ENCODE data around the gene IFNA14.
"Not testable (repeated sequence)": the region's sequence is repeated elsewhere in the genome, so short reads cannot be mapped to it uniquely, and the experiment has no call there.

DNA sequence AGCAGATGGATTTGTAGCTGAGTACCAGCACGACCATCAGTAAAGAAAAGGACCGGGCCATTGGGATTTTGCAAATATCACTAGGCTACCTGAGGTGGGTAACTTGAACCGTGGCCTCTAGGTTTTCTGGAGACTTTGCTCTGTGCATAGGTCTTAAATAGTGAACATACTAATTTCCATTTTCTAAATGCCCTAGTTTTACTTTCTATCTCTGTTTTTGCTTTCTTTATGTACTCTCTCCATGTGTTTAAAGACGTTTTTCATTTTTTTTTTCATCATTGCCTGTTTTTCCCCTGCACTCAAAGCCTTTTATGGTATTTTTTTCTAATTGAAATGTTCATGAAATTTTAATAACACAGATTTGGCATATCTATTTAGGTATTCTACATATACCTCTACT lies 37.7 kb downstream of the IFNA14 start, which contains the start of gene IFNA7:
- TF ChIP-seq, protein P1, sequence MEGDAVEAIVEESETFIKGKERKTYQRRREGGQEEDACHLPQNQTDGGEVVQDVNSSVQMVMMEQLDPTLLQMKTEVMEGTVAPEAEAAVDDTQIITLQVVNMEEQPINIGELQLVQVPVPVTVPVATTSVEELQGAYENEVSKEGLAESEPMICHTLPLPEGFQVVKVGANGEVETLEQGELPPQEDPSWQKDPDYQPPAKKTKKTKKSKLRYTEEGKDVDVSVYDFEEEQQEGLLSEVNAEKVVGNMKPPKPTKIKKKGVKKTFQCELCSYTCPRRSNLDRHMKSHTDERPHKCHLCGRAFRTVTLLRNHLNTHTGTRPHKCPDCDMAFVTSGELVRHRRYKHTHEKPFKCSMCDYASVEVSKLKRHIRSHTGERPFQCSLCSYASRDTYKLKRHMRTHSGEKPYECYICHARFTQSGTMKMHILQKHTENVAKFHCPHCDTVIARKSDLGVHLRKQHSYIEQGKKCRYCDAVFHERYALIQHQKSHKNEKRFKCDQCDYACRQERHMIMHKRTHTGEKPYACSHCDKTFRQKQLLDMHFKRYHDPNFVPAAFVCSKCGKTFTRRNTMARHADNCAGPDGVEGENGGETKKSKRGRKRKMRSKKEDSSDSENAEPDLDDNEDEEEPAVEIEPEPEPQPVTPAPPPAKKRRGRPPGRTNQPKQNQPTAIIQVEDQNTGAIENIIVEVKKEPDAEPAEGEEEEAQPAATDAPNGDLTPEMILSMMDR (IDR thresholded peaks at IDR 0.05; ENCODE audit: low read length): not testable (repeated sequence)
- TF ChIP-seq EZH2 (optimal IDR thresholded peaks at IDR 0.05; ENCODE audit: low read depth, low read length); EZH2phosphoT487 (IDR thresholded peaks at IDR 0.05; ENCODE audit: low read length): not testable (repeated sequence)
